ENCODE measurements around the gene CIAO2A.
"Not testable (repeated sequence)": the region's sequence is repeated elsewhere in the genome, so short reads cannot be mapped to it uniquely, and the experiment has no call there.

Gene CIAO2A

GRCh38 chr15:64096668-64097384 lies 3.2 kb upstream of the CIAO2A start:
- peak overlapping the region; percentile 95 to 96 for H3K4me3 ChIP-seq (ENCODE audit: low read depth in 1 of 2, low read length in 2 of 2)
- no peaks in the 10 kb centered on the region for H3K27me3 ChIP-seq (ENCODE audit: control insufficient read depth in 1 of 2, insufficient read depth in 2 of 2, low read length in 2 of 2)
- H3K36me3 ChIP-seq (ENCODE audit: control insufficient read depth in 1 of 2, insufficient read depth in 2 of 2, low read length in 2 of 2): no peaks in the 10 kb centered on the region
- peak overlapping the region; percentile 79 to 81 for H3K9ac ChIP-seq (ENCODE audit: low read depth in 1 of 2, low read length in 2 of 2)
- no peaks in the 10 kb centered on the region for H3K9me3 ChIP-seq (ENCODE audit: control insufficient read depth in 1 of 2, low read length in 2 of 2)
- H3K4me1 ChIP-seq (ENCODE audit: control insufficient read depth in 1 of 2, insufficient read depth in 2 of 2, low read length in 2 of 2): peaks cover 32 to 44% of the 10 kb centered on the region in 2 donors
- no peak overlapping the region for H3K27ac ChIP-seq (ENCODE audit: low read depth, low read length)

GRCh38 chr15:64095795-64096667 lies 2.4 kb upstream of the CIAO2A start, which contains the start of gene SNX1:
Gene SNX1, plus strand, starts transcription at chr15:64095982. Its CDS starts 32 bp downstream, at chr15:64096014.
- Histone ChIP-seq H3K27ac (ENCODE audit: low read depth, low read length) (peak within 1 kb of the TSS; percentile 52), H3K9ac (ENCODE audit: low read depth in 1 of 2, low read length in 2 of 2) (peak within 1 kb of the TSS; percentile 79 to 81), H3K27me3 (ENCODE audit: control insufficient read depth in 1 of 2, insufficient read depth in 2 of 2, low read length in 2 of 2) (no peaks in the 10 kb centered on the region), H3K9me3 (ENCODE audit: control insufficient read depth in 1 of 2, low read length in 2 of 2) (no peaks in the 10 kb centered on the region), H3K36me3 (ENCODE audit: control insufficient read depth in 1 of 2, insufficient read depth in 2 of 2, low read length in 2 of 2) (no peaks in the 10 kb centered on the region), H3K4me3 (ENCODE audit: low read depth in 1 of 2, low read length in 2 of 2) (peak within 1 kb of the TSS; percentile 95 to 96), H3K4me1 (ENCODE audit: control insufficient read depth in 1 of 2, insufficient read depth in 2 of 2, low read length in 2 of 2) (peaks cover 32 to 48% of the 10 kb centered on the region in 2 donors)

GRCh38 chr15:64095431-64095794 lies 1.8 kb upstream of the CIAO2A start:
- H3K27me3 ChIP-seq (ENCODE audit: control insufficient read depth in 1 of 2, insufficient read depth in 2 of 2, low read length in 2 of 2): no peaks in the 10 kb centered on the region
- H3K4me1 ChIP-seq (ENCODE audit: control insufficient read depth in 1 of 2, insufficient read depth in 2 of 2, low read length in 2 of 2): peaks cover 32 to 51% of the 10 kb centered on the region in 2 donors

DNA sequence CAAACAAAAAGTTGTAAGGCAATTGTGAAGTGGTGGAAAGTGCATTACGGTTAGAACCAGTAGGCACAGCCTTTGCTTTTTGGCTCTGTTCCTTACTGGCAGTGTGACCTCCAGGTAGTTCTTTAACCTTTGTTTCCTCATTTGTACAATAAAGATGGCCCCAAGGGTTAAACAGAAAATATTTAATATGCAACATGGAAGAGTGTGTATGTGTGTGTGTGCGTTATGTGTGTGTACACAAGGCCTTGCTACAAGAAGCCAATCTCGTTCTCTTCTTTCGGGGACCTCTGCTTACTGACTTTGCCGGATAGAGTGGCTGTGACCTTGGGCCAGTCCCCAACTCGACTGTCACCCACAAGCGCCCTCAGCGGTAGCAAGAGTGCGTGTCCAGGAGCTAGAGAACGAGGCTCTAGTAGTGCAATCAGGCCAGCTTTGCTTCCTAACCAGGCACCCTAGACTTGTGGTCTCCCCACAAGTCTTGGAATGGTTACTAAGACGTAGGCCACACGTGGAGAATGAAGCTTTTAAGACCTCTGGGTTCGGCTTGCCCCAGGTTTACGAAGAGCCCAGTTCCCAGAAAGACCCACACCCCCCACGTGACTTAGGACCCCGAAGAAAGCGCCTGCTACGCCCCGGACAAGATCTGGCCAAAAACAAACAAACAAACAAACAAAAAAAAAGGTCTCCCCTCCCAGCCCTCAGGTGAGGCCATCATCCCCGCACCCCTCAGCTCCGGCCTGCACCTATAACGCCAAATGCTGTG lies 593 bp downstream of the CIAO2A start:
- H3K4me1 ChIP-seq (ENCODE audit: control insufficient read depth in 1 of 2, insufficient read depth in 2 of 2, low read length in 2 of 2): peaks cover 30 to 57% of the 10 kb centered on the region in 2 donors
- no peaks in the 10 kb centered on the region for H3K27me3 ChIP-seq (ENCODE audit: control insufficient read depth in 1 of 2, insufficient read depth in 2 of 2, low read length in 2 of 2)
- H3K4me3 ChIP-seq (ENCODE audit: low read depth in 1 of 2, low read length in 2 of 2): peak overlapping the region; percentile 78 to 88
- H3K9me3 ChIP-seq (ENCODE audit: control insufficient read depth in 1 of 2, low read length in 2 of 2): no peaks in the 10 kb centered on the region
- H3K9ac ChIP-seq (ENCODE audit: low read depth in 1 of 2, low read length in 2 of 2): peak overlapping the region; percentile 78 to 80
- peaks cover 3 to 16% of the 10 kb centered on the region in 2 donors for H3K36me3 ChIP-seq (ENCODE audit: control insufficient read depth in 1 of 2, insufficient read depth in 2 of 2, low read length in 2 of 2)
- peak overlapping the region; percentile 59 for H3K27ac ChIP-seq (ENCODE audit: low read depth, low read length)

More at GRCh38 chr15:64095431-64095794, 1.8 kb upstream of the CIAO2A start:
- H3K4me3 ChIP-seq (ENCODE audit: low read depth in 1 of 2, low read length in 2 of 2): peak overlapping the region; percentile 95 to 96
- H3K27ac ChIP-seq (ENCODE audit: low read depth, low read length): no peak overlapping the region
- no peaks in the 10 kb centered on the region for H3K9me3 ChIP-seq (ENCODE audit: control insufficient read depth in 1 of 2, low read length in 2 of 2)
- peak overlapping the region in 1 of 2 donors; percentile 79 for H3K9ac ChIP-seq (ENCODE audit: low read depth in 1 of 2, low read length in 2 of 2)
- H3K36me3 ChIP-seq (ENCODE audit: control insufficient read depth in 1 of 2, insufficient read depth in 2 of 2, low read length in 2 of 2): no peaks in the 10 kb centered on the region

DNA sequence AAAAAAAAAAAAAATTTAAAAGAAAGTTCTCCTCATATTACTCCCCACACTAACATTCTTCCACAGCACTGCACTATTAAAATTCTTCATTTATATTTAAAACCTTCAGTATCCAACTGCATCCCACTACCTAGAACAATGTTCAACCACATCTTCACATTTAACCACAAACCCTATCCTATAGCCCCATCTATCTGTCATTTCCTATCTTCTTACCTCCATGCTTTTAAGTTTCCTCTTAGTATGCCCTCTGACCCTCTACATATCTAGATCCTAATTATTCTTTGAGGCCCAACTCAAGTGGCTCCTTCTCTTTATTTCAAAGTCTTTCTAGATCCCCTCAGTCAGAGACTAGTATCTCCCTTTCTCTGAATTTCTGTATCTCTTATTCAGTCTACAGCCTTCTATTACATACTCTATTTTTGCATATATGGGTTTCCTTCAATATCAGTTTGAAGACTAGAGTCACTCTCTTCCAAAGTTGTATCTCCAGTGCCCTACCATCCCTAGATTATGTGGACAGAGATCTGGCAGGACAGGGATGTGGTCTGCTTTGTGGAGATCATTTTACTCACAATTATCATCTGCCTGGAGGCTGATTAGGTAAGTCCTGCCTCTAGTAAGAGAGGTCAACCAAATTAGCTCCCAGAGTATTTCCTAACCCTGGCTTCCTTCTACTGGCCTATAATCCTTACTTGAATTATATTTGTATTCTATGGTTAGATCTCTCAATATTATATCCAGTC lies 1.4 kb downstream of the CIAO2A start:
- Histone ChIP-seq H3K9ac (ENCODE audit: low read depth in 1 of 2, low read length in 2 of 2) (peak overlapping the region; percentile 78 to 80), H3K9me3 (ENCODE audit: control insufficient read depth in 1 of 2, low read length in 2 of 2) (no peaks in the 10 kb centered on the region), H3K27me3 (ENCODE audit: control insufficient read depth in 1 of 2, insufficient read depth in 2 of 2, low read length in 2 of 2) (no peaks in the 10 kb centered on the region), H3K4me3 (ENCODE audit: low read depth in 1 of 2, low read length in 2 of 2) (peak overlapping the region; percentile 78 to 88), H3K27ac (ENCODE audit: low read depth, low read length) (no peak overlapping the region), H3K36me3 (ENCODE audit: control insufficient read depth in 1 of 2, insufficient read depth in 2 of 2, low read length in 2 of 2) (peaks cover 8 to 24% of the 10 kb centered on the region in 2 donors), H3K4me1 (ENCODE audit: control insufficient read depth in 1 of 2, insufficient read depth in 2 of 2, low read length in 2 of 2) (peaks cover 22 to 49% of the 10 kb centered on the region in 2 donors)

DNA sequence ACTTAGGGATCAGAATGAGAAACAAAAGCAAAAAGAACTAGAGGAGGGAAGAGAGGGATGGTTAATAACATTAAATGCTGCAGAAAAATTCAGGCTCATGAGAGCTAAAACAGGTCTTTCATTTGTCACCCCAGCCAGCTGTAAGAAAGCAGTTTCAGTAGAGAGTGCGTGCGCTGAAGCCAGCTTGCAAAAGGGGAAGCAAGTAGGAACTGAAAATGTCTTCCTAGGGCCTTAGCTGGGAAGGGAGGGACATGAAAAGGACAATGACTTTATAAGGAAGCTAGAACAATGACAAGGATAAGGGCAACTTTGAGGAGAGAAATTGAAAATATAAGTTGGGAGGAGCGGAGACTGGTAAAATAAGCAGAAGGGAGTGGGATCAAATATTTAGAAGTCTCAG lies 3.1 kb downstream of the CIAO2A start:
- Histone ChIP-seq H3K9ac (ENCODE audit: low read depth in 1 of 2, low read length in 2 of 2) (no peak overlapping the region), H3K4me3 (ENCODE audit: low read depth in 1 of 2, low read length in 2 of 2) (no peak overlapping the region), H3K27ac (ENCODE audit: low read depth, low read length) (no peak overlapping the region), H3K4me1 (ENCODE audit: control insufficient read depth in 1 of 2, insufficient read depth in 2 of 2, low read length in 2 of 2) (peaks cover 16 to 38% of the 10 kb centered on the region in 2 donors), H3K36me3 (ENCODE audit: control insufficient read depth in 1 of 2, insufficient read depth in 2 of 2, low read length in 2 of 2) (peaks cover 8 to 24% of the 10 kb centered on the region in 2 donors), H3K9me3 (ENCODE audit: control insufficient read depth in 1 of 2, low read length in 2 of 2) (no peaks in the 10 kb centered on the region), H3K27me3 (ENCODE audit: control insufficient read depth in 1 of 2, insufficient read depth in 2 of 2, low read length in 2 of 2) (no peaks in the 10 kb centered on the region)

- Histone ChIP-seq H3K27ac (ENCODE audit: low read depth, low read length) (no peak overlapping the region), H3K4me1 (ENCODE audit: control insufficient read depth in 1 of 2, insufficient read depth in 2 of 2, low read length in 2 of 2) (peaks cover 8 to 32% of the 10 kb centered on the region in 2 donors), H3K4me3 (ENCODE audit: low read depth in 1 of 2, low read length in 2 of 2) (no peak overlapping the region), H3K9me3 (ENCODE audit: control insufficient read depth in 1 of 2, low read length in 2 of 2) (no peaks in the 10 kb centered on the region), H3K27me3 (ENCODE audit: control insufficient read depth in 1 of 2, insufficient read depth in 2 of 2, low read length in 2 of 2) (no peaks in the 10 kb centered on the region), H3K36me3 (ENCODE audit: control insufficient read depth in 1 of 2, insufficient read depth in 2 of 2, low read length in 2 of 2) (peaks cover 8 to 28% of the 10 kb centered on the region in 2 donors), H3K9ac (ENCODE audit: low read depth in 1 of 2, low read length in 2 of 2) (no peak overlapping the region)
Observed at GRCh38 chr15:64089543-64090280, 3.9 kb downstream of the CIAO2A start.

DNA sequence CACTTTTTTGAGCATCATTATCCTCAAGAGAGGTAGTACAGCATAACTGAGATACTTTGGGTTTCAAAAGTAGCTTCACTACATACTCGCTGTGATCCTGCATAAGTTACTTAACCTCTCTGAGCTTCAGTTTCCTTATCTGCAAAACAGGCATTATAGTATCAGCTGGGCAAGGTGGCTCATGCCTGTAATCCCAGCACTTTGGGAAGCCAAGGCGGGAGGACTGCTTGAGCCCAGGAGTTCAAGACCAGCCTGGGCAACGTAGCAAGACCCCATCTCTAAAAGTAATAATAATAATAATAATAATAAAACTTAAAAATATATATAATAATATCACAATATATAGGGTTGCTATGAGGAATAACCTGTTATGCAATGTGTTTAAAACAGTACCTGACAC lies 10.9 kb downstream of the CIAO2A start:
- Histone ChIP-seq H3K27ac (ENCODE audit: low read depth, low read length) (no peak overlapping the region), H3K9me3 (ENCODE audit: control insufficient read depth in 1 of 2, low read length in 2 of 2) (no peaks in the 10 kb centered on the region), H3K36me3 (ENCODE audit: control insufficient read depth in 1 of 2, insufficient read depth in 2 of 2, low read length in 2 of 2) (peaks cover 2 to 38% of the 10 kb centered on the region in 2 donors), H3K4me1 (ENCODE audit: control insufficient read depth in 1 of 2, insufficient read depth in 2 of 2, low read length in 2 of 2) (no peaks in the 10 kb centered on the region), H3K9ac (ENCODE audit: low read depth in 1 of 2, low read length in 2 of 2) (no peak overlapping the region), H3K4me3 (ENCODE audit: low read depth in 1 of 2, low read length in 2 of 2) (no peak overlapping the region), H3K27me3 (ENCODE audit: control insufficient read depth in 1 of 2, insufficient read depth in 2 of 2, low read length in 2 of 2) (no peaks in the 10 kb centered on the region)

DNA sequence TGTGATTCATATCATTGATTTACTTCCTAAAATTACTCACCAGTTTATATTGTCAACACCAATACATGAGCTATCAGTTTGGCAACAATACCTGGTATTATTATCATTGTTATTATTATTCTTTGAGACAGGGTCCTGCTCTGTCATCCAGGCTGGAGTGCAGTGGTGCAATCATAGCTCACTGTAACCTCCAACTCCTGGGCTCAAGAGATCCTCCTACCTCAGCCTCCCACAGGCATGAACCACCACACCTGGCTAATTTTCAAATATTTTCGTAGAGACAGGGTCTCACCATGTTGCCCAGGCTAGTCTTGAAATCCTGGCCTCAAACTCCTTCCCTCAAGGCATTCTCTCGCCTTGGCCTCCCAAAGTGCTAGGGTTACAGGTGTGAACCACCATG lies 20.1 kb downstream of the CIAO2A start:
- not testable (repeated sequence) for H3K9ac ChIP-seq (ENCODE audit: low read depth in 1 of 2, low read length in 2 of 2); H3K27ac ChIP-seq (ENCODE audit: low read depth, low read length)

More for the DNA sequence above, 20.1 kb downstream of the CIAO2A start:
- peaks cover 5 to 12% of the 10 kb centered on the region in 2 donors for H3K4me1 ChIP-seq (ENCODE audit: control insufficient read depth in 1 of 2, insufficient read depth in 2 of 2, low read length in 2 of 2)
- peaks cover 11 to 35% of the 10 kb centered on the region in 2 donors for H3K36me3 ChIP-seq (ENCODE audit: control insufficient read depth in 1 of 2, insufficient read depth in 2 of 2, low read length in 2 of 2)
- not testable (repeated sequence) for H3K4me3 ChIP-seq (ENCODE audit: low read depth in 1 of 2, low read length in 2 of 2); H3K9me3 ChIP-seq (ENCODE audit: control insufficient read depth in 1 of 2, low read length in 2 of 2); H3K27me3 ChIP-seq (ENCODE audit: control insufficient read depth in 1 of 2, insufficient read depth in 2 of 2, low read length in 2 of 2)

All from duodenal mucosa (tissue), 2 donors.